G401.6 (cell line): ENCODE results near the gene PLGRKT.
"Not testable (repeated sequence)": the region's sequence is repeated elsewhere in the genome, so short reads cannot be mapped to it uniquely, and the experiment has no call there.

Experiments
- FAIRE-seq: peaks from 2 replicates; lab custom pipeline; 2012; peaks lifted over from hg19 to GRCh38; lab: Jason Lieb, UNC

Gene PLGRKT

DNA sequence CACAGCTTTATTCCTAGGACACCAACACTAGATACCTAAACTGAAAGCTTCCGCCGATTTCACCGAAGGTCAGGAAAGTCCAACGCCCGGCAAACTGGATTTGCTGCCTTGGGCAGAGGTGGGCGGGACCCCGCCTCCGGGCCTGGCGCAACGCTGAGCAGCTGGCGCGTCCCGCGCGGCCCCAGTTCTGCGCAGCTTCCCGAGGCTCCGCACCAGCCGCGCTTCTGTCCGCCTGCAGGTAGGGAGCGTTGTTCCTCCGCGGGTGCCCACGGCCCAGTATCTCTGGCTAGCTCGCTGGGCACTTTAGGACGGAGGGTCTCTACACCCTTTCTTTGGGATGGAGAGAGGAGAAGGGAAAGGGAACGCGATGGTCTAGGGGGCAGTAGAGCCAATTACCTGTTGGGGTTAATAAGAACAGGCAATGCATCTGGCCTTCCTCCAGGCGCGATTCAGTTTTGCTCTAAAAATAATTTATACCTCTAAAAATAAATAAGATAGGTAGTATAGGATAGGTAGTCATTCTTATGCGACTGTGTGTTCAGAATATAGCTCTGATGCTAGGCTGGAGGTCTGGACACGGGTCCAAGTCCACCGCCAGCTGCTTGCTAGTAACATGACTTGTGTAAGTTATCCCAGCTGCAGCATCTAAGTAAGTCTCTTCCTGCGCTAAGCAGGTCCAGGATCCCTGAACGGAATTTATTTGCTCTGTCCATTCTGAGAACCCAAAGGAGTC lies 12.8 kb upstream of the PLGRKT start, which contains the start of gene CD274:
Gene CD274 (plus strand): TSS at position 184 of the 733 bp plus-strand sequence. CDS start 5,572 bp downstream, outside the sequence.
- peak; percentile 30 for FAIRE-seq

DNA sequence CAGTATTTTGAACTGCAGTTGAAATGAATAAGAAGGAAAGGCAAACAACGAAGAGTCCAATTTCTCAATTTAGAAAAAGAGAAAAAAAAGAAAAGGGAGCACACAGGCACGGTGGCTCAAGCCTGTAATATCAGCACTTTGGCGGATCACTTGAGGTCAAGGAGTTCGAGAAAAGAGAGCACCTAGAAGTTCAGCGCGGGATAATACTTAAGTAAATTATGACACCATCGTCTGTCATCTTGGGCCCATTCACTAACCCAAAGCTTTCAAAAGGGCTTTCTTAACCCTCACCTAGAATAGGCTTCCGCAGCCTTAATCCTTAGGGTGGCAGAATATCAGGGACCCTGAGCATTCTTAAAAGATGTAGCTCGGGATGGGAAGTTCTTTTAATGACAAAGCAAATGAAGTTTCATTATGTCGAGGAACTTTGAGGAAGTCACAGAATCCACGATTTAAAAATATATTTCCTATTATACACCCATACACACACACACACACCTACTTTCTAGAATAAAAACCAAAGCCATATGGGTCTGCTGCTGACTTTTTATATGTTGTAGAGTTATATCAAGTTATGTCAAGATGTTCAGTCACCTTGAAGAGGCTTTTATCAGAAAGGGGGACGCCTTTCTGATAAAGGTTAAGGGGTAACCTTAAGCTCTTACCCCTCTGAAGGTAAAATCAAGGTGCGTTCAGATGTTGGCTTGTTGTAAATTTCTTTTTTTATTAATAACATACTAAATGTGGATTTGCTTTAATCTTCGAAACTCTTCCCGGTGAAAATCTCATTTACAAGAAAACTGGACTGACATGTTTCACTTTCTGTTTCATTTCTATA lies 12.0 kb upstream of the PLGRKT start:
- no peak for FAIRE-seq

GRCh38 chr9:5448461-5449435 lies 11.0 kb upstream of the PLGRKT start:
- no peak for FAIRE-seq

DNA sequence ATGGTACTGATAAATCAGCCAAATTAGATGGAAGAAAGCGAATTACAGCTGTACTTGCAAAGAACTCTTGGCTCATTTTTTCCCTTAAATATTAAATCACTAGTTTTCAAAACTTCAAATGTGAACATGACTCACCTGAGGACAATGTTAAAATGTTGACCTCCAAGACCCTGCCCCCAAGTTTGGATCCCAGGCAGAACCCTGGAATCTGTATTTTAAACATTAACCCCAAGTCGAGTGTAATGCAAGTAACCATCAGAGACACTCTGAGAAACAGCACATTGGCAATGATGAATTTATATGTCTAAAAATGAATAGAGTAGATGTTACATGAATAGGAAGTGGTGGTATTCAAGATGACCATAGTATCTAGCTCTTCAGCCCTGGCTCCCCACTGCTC lies 10.3 kb upstream of the PLGRKT start:
- no peak for FAIRE-seq

GRCh38 chr9:5447337-5447736 lies 9.6 kb upstream of the PLGRKT start:
- no peak for FAIRE-seq

DNA sequence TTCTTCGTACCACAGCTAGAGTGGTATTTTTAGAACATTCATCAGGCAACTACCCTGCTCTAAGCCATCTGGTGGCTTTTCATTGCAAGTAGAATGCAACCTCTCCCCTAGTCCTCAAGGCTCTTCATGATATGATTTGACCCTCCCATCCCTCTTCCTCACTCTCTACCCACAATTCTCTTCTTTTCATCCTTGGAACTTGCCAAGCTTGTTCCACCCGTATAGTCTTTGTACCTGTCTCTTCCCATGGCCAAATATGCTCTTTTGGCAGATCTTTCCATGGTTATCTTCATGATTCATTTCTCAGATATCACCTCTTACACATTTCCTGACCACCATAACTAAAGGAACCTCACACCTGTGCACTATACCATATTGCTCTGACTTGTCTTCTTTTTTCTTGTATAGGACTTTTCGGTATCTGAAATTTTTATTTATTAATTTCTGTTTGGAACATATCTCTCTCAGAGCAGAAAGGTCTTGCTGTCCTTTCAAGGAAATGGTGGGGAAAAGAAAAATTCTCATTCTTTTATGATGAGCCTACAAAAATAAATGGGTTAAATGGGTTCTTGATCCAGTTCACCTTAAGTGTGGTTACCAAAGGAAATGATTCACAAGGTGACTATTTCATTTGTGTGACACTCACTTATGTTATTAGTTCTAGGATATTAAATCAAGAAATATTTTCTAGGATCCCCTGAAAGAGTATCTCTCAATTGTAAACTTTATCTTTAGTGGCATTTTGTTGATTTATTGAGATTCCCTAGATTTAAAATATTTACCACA lies 8.9 kb upstream of the PLGRKT start:
- FAIRE-seq = no peak

GRCh38 chr9:5445886-5446285 lies 8.2 kb upstream of the PLGRKT start:
- peak; percentile 52 for FAIRE-seq

DNA sequence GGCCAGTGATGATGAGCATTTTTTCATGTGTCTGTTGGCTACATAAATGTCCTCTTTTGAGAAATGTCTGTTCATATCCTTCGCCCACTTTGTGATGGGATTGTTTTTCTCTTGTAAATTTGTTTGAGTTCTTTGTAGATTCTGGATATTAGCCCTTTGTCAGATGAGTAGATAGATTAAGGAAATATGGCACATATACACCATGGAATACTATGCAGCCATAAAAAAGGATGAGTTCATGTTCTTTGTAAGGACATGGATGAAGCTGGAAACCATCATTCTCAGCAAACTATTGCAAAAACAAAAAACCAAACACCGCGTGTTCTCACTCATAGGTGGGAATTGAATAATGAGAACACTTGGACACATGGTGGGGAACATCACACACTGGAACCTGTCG lies 7.4 kb upstream of the PLGRKT start:
- not testable (repeated sequence) for FAIRE-seq

DNA sequence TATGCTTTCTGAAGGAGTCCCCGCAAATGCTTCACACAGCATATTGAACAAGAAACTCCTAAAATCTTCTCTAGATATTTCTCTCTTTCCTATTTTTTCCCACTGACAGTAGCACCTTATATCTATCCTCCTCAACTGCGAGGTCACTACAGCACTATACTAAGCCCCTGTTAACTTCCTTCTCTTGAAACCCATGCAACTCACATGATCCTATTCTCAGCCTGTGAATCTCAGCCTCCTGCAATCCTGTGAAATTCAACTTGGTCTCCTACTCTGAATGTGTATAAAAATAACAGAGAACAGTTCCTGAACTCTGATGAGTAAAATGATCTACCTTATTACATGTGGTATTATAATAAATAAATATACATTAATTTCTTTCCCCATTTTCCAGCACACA lies 6.1 kb upstream of the PLGRKT start:
- FAIRE-seq = no peak

- peak; percentile 90 for FAIRE-seq
Observed at GRCh38 chr9:5442400-5443011, 4.8 kb upstream of the PLGRKT start.

DNA sequence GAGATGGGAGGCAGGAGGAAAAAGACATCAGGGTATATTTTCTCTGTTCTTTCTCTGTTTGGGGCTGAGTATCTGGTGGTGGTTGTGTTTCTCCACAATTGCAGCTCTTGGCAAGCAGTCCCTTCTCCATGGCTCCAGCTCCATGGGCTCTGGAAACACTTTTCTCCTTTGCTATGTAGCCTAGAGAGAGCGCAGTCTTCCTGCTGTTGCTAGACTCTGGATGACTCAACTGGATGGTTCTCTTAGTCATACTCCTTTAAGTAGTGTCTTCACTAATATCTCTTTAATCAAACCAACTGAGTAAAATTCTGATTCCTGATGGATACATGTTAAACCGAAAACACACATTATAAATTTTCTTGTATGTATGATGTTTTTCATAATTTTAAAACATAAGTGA lies 3.3 kb upstream of the PLGRKT start:
- FAIRE-seq = no peak

GRCh38 chr9:5440426-5440825 lies 2.7 kb upstream of the PLGRKT start:
- no peak for FAIRE-seq

GRCh38 chr9:5438301-5439162 lies 807 bp upstream of the PLGRKT start:
- no peak for FAIRE-seq

DNA sequence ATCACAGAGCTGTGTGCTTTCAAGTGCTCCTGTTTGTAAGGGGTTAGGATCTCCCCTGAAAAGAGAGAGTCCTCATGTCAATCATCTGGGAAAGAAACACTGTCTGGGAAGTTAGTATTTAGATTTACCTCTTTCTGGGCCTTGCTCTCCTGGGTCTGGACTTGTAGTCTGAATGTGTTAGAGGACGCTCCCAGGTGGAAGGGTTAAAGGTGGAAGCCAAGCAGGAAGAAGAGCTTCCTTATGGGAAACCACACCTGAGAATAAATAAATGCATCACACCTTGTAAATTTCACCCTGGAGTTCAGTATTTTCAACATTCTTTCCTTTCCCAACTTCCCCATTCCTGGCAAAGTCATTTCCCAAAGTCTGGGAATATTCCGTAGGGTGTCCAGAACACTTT lies 1.3 kb downstream of the PLGRKT start:
- FAIRE-seq = no peak

DNA sequence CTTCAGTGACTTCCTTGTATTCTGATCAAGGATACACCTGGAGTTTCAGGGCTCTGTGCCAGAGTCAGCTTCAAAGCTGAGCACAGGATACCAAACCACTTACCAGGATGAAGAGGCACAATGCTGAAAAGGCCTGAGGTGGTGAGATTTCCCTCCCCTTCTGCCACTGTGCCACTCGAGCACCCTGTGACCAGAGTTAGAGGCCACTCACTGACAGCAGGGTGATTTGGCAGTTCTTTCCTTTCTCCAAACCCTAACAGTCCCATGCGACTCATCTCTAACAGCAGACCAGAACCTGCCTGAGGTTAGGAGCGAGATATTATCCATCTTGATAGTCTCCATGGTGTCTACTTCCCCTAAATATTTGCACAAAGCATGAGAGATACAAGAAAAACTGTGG lies 1.8 kb downstream of the PLGRKT start:
- no peak for FAIRE-seq

GRCh38 chr9:5433841-5434810 lies 3.6 kb downstream of the PLGRKT start:
- not testable (repeated sequence) for FAIRE-seq

GRCh38 chr9:5433328-5433727 lies 4.4 kb downstream of the PLGRKT start:
- FAIRE-seq = not testable (repeated sequence)

DNA sequence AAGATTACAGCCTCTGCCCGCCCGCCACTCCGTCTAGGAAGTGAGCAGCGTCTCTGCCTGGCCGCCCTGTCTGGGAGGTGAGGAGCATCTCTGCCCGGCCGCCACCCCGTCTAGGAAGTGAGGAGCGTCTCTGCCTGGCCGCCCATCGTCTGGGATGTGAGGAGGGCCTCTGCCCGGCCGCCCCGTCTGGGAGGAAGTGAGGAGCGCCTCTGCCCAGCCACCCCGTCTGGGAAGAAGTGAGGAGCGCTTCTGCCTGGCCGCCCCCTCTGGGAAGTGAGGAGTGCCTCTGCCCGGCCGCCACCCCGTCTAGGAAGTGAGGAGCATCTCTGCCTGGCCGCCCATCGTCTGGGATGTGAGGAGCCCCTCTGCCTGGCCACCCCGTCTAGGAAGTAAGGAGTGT lies 4.8 kb downstream of the PLGRKT start:
- FAIRE-seq = not testable (repeated sequence)

- no peak for FAIRE-seq
Observed at GRCh38 chr9:5430912-5431311, 6.8 kb downstream of the PLGRKT start.
